C4-2B (cell line): ENCODE results near the gene ATAD3A.

ENCODE experiments used
- CTCF ChIP-seq: fragments of 450-650 bp; conservative IDR thresholded peaks from 2 replicates; pipeline ENCODE4 v1.5.1; 2017; ENCODE audit warnings: mild to moderate bottlenecking
- ZFX ChIP-seq: fragments of 450-650 bp; IDR thresholded peaks from 2 replicates; pipeline ENCODE4 v1.6.1; 2017

- no peak for TF ChIP-seq CTCF
- TF ChIP-seq ZFX = no peak
These were observed 42.6 kb downstream of the ATAD3A start for GRCh38 chr1:1554550-1554925.
